RCC 7860 (cell line): ENCODE results near the gene TSC22D1.
A peak's percentile ranks its signal among the peaks of the same experiment; 100 is the strongest.
"Not testable (repeated sequence)": the region's sequence is repeated elsewhere in the genome, so short reads cannot be mapped to it uniquely, and the experiment has no call there.

Experiments
- DNase-seq: peaks from one replicate; pipeline ENCODE4 v3.0.0-alpha.2; 2015; ENCODE audit warnings: low spot score
- FAIRE-seq: peaks from 2 replicates; lab custom pipeline; 2012; peaks lifted over from hg19 to GRCh38; lab: Jason Lieb, UNC

Gene TSC22D1

DNA sequence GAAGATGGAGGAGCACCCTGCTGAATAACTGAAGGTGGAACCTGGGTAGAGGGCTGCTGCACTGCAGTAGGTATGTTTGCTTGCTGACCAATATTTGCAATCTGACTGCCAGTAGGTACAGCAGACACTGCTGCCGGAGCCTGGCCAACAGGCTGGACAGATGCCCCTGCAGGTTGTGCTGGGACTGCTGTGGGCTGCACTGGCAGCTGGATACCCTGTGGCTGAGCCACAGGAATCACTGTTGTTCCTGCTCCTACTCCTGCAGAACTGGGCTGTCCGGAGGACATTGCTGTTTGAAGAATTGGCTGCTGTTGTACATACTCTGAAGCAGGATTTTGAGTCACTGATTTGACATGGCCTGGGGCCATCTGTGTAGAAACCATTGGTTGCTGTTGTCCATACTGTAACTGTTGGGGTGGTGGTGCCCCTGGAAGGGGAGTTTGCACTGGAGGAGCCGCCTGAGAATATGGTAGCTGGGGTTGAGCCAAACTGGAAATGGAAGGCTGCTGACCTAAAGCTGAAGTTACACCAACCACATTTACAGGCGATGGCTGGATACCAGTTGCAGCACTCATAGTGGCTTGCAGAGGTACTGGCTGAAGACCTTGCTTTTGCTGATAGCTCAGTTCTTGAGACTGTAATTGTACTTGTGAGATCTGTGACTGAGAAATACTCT lies 2.2 kb downstream of the TSC22D1 start:
- no peak for FAIRE-seq
- no peak for DNase-seq

DNA sequence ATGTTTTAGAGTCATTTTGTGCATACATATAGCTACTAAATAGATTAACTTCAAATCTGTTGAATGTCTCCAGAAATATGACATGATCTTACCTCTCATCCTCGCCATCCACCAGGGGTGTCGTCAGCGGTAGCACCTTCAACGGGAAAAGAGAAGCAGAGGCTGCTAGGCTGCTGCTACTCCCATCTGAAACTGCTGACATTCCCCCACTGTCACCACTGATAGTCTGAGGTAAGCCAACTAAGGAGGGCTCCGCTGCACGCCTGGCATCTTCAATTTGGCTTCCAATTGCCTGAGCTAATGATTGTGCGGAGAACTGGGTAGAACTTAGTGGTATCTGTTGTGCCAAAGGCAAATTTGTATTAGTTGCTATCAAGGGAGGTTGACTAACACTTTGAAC lies 3.1 kb downstream of the TSC22D1 start:
- no peak for DNase-seq
- no peak for FAIRE-seq

DNA sequence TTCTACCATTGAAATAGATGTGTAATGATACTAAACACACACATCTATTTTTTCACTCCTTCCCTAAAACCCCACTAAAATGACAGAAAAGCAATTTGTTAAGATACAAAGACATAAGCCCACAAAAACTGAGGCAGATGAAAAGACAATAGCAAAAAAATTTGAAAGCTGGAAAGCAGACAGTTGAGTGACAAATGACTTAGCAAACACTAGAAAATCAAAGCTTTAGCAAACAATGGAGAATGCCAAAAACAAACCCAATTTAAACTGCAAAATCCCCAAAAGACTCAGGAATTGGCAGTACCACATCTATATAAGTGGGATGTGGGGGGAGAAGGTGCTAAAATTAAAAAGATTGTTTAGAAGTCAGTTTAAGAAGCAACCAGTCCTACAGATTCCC lies 9.5 kb downstream of the TSC22D1 start:
- DNase-seq (no peak), FAIRE-seq (no peak)

DNA sequence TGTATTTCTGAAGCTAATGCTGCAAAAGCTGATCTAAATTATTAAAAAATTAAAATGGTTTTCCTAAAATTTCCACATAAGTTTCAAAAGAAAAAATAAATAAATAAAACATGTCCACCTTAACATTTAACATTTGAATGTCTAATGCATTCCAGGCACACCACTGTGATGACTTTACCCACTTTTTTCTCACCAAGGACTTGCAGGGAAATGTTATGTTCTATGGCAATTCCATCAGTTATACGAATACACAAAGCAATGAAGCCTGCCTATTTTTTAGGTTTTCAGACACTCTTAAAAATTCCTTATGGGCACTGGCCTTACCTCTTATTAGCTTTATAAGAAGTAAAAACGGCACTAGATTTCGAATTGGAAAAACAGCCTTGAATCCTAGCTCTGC lies 10.2 kb downstream of the TSC22D1 start:
- no peak for DNase-seq
- no peak for FAIRE-seq

DNA sequence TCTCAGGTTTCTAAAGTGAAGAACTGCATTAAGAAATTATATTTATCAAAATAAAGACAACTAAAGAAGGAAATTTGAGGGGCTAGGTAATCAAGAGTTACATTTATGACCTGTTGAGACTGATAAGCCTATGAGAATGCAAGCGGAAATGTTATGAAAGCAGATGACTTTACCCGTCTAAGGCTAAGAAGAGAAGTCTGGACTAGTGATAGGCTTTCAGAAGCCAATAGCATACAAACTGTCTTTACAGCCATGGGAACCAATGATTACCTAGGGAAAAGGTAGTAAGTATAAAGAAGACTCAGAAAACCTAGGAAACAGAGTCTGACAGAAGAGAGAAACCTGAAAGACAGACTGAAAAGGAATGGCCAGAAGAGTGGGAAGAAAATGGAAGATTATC lies 11.2 kb downstream of the TSC22D1 start:
- FAIRE-seq (no peak), DNase-seq (no peak)

DNA sequence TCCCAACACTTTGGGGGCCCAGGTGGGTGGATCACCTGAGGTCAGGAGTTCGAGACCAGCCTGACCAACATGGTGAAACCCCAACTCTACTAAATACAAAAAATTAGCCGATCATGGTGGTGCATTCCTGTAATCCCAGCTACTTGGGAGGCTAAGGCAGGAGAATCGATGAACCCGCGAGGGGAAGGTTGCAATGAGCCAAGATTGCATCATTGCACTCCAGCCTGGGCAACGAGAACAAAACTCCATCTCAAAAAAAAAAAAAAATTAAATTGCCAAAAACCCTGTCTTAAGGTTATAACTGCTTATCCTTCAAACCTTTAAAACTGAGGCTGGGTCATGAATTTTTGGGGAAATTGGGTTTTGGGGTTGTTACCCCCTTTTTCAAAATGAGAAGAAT lies 13.3 kb downstream of the TSC22D1 start:
- DNase-seq, FAIRE-seq: not testable (repeated sequence)

DNA sequence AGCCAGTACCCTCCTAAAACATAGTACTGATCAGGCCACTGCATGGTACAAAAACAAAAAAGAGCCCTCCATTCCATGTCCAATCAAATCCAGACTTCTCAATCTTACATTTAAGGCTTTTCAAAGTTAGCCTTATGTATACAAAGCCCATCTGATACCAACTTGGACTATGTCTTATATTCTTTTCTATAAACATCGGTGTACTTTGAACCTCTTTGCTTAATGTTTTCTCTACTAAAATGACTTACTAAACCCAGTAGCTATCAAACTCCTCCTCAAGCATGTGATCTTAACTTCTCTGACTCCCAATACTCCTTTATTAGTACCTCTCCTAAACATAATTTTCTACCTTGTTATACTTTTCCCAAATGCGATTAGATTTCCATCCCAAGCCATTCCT lies 14.8 kb downstream of the TSC22D1 start:
- DNase-seq = no peak
- no peak for FAIRE-seq

DNA sequence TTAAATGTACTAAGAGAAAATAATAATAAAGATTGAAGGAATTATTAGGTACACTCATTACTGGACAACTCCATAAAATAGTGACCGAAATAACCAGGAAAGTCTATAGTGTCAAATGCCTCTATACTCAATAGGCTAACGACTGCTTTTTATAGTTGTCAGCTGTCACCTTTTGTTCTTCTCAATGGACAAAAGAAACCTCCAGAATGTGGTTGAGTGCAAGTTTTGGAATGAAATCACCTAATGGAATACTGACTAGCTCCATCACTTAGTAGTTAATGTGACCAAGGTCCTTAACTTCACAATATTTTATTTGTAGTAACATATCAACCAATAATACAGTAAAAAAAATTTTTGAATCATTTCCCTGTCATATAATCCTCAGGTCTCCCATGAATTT lies 18.1 kb downstream of the TSC22D1 start:
- DNase-seq (no peak), FAIRE-seq (no peak)

DNA sequence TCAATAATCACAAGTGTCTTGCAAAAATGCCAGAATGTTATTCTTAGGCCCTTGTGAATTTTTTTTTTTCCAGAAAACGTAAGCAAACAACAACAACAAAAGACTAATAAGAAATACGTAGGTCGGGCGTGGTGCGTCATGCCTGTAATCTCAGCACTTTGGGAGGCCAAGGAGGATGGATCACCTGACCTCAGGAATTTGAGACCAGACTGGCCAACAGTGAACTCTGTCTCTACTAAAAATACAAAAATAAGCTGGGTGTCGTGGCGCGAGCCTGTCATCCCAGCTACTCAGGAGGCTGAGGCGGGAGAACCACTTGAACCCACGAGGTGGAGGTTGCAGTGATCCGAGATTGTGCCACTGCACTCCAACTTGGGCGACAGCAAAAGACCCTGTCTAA lies 20.9 kb downstream of the TSC22D1 start:
- DNase-seq (no peak), FAIRE-seq (no peak)

DNA sequence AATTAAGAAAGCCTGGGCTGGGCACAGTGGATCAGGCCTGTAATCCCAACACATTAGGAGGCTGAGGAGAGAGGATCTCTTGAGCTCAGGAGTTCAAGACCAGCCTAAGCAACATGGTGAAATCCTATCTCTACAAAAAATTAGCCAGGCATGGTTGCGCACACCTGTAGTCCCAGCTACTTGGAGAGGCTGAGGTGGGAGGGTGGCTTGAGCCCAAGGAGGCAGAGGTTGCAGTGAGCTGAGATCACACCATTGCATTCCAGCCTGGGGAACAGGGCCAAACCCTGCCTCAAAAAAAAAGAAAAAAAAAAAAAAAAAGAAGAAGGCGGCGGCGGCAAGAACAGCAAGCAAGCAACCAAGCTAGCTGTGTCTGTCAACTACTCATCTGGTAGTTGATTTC lies 26.7 kb downstream of the TSC22D1 start:
- DNase-seq = no peak
- FAIRE-seq = no peak

DNA sequence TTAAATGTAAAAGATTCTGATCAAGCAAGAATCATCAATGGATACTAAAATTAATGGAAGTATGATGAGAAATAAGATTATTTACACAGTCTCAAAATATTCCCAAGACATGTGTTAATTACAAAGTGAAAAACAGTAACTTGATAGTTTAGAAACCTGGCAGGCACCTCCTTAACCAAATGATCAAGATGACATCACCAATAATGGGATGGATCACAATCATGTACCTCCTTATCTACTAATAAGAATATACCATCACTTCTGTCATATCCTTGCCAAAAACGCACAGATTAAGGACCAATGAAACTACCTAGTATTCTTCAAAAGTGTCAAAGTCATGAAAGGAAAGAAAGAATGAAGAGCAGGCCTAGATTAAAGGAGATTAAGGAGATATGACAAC lies 30.0 kb downstream of the TSC22D1 start:
- DNase-seq (no peak), FAIRE-seq (no peak)

DNA sequence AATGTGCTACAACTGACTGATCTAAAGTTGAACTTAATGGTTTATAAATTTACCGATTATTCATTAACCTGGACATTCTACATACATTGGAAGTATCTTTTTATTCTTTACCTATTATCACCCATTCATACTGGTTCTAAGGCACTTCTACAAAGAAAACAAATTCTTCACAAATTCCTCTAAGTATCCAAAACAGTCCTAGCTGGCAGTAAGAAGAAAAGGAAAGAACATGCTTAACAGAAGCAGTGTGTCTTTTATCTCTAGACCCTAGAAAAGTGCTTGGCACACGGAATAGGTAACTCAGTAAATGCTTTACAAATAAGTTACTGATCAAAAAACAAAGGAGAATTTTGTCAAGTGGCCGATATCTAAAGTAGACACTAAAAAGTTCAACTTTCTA lies 32.8 kb downstream of the TSC22D1 start:
- peak; percentile 82 for FAIRE-seq
- no peak for DNase-seq

DNA sequence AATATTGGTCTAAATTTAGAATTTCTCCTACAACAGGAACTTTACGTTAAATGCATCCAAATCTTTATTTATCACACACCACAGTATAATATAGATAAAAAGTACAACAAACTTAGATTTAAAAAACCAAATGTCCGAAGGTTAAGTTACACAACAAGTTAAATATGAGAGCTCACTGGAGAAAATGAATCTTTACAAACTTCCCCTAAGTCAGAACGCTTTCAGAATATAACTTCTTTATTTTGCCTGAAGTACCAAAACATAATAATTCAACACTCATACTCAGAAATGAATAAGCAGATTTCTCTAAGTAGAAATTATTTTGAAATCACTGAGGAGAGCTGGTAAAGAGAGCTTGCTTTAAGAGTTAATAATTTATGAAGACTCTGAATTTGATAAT lies 33.8 kb downstream of the TSC22D1 start:
- FAIRE-seq (peak; percentile 32), DNase-seq (no peak)

DNA sequence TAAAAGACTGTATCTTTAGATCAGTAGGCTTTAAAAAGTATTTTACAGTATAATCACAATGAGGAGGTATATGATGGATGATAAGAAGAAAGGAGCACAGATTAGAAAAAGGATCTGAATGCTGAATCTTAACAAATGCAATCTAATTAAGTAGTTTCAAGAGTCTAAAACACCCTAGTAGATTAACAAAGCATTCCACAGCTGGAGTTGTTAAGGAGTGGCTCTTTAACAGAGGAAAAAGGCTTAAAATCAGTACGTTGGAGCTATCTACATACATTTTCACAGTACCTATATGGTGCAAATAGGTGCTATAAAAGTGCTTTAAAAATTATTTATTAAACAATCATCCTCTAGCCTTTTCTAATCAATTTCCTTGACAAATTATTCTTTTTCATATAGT lies 34.5 kb downstream of the TSC22D1 start:
- FAIRE-seq (no peak), DNase-seq (no peak)

DNA sequence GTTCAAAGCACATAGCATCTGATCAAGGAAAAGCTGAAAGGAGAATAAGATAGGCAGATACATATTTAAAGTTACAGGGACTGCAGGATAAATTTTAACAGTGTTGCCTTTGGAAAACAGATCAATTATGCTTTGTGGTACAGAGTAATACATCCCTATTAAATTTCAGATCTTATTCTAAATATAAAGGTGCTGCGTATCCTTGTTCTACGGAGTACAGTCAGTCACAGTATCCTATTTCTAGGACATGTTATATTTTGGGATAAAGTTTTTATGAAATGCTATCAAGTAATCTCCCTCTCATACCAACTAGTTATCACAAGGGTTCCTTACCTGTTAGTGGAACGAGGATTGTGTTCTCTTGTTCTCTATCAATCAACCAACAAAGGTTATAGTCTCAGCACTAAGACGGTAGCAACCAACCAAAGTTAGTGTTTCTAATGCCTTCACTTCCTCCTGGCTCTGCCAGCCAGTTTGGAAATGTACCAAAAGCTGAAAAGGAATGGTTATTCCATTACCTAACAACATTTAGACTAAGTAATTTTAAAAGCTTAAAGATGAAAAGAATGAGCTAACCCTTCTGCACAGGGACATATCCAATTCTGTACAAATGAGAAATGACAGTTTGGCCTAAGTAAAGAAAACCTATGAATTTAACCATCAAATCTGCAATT lies 35.2 kb downstream of the TSC22D1 start:
- DNase-seq = no peak
- FAIRE-seq = no peak

DNA sequence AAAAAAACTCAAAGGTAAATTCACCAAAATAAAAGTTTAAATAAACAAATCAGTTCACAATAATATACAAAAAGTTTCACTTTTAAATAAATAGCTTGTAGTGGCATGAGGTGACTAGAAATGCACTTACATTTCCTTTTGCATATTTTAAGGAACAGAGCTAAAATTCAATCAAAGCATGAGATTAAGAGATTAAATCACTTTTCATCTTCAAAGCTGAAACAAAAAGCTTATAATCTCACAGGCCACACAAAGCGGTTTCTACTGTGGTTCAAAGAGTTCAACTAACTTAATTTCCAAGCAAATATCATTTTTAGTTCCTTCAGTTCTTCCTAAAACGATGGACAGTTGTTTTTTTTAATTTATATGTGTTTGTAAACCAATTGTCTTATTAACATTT lies 38.9 kb downstream of the TSC22D1 start:
- FAIRE-seq (peak; percentile 50), DNase-seq (no peak)

DNA sequence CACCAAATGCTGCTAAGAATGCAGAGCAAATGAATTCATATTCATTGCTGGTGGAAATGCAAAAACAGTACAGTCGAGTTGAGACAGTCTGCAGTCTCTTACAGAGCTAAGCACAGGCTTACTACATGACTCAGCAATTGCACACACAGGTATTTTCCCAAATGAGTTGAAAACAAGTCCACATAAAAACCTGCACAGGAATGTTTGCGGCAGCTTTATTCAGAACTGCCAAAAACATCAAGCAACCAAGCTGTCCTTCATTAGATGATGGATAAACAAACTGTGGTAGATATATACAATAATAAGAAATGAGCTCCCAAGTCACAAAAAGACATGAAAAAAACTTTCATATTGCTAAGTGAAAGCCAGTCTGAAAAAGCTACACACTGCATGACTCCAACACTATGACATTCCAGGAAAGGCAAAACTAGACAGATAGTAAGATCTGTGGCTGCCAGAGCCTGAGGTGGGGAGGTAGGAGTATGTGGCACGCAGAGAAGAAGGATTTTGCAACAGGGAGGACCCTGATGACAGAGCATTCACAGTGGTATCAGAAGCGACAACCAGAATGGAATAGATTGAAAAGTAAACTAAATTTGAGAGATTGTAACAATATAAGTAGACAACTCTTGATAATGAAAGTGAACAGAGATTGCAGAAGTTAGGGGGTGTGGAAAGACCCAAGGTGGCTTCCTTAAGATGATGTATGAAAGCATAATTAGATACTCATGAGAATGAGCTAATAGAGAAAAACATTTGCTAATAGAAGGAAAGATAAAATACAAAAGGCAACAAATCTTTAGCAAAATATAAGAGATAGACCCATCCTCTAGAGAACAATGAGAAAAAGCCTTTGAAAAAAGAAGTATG lies 52.7 kb downstream of the TSC22D1 start:
- peak; percentile 64 for DNase-seq
- peak; percentile 79 for FAIRE-seq

DNA sequence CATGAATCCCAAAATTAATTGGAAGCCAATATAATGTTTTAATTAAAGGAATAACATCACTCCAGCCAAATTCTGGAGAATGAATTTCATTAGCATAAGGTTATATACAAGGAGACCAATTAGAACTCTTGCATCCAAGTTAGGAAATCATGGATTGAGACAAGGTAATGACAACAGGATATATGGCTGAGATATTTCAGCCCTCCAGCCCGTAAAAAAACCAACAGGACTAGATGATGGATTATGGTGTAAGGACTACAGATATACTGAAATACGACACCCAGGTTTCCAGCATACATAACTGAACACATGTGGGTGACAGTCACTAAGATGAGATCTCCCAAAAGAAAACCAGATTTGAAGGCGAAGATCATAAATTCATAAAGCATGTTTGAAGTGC lies 56.5 kb downstream of the TSC22D1 start:
- DNase-seq = no peak
- no peak for FAIRE-seq

DNA sequence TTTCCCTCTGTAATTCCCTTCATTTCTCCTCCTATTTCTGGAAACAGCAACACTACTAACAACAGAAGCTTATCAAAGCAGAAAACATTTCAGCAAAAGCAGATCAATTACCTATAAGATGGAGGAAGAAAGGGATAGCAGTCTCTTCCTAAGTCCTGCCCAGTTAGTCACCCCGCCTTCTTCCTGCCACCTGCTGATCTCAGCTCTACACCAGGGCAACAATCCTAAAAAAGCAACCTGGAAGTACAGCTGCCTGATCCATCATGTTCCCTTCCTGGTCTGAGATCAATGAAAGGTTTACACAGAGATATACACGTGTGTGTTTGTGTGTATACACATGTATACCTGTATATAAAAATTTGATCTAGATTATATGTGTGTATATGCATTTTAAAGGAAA lies 59.4 kb downstream of the TSC22D1 start:
- no peak for FAIRE-seq
- no peak for DNase-seq

DNA sequence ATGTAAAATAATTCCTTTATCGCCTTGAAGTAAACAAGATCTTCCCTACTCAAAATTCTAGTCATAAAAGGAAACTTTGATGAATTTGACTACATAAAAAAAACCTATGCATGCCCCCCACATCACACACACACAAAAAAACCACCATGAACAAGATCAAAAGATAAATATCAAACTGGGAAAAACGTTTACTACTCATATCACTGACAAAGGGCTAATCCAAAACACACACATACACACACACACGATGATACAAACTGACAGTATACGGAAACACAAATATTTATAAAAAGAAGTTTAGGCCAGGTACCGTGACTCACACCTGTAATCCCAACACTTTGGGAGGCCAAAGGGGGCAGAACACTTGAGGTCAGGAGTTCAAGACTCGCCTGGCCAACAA lies 61.9 kb downstream of the TSC22D1 start:
- DNase-seq = no peak
- no peak for FAIRE-seq

DNA sequence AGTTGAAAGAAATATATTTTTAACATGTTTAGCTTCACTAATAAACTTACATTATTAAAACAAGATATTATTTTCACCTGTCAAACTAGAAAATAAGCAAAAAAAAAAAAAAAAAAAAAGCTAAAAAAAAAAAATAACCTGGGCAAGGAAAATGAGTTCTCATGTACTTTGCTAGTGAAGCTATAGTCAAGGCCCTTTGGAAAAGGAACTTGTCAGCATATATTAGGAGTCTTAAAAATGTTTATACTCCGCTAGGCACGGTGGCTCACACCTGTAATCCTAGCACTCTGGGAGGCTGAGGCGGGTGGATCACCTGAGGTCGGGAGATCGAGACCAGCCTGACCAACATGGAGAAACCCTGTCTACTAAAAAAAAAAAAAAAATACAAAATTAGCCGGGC lies 66.3 kb downstream of the TSC22D1 start:
- FAIRE-seq, DNase-seq: not testable (repeated sequence)

DNA sequence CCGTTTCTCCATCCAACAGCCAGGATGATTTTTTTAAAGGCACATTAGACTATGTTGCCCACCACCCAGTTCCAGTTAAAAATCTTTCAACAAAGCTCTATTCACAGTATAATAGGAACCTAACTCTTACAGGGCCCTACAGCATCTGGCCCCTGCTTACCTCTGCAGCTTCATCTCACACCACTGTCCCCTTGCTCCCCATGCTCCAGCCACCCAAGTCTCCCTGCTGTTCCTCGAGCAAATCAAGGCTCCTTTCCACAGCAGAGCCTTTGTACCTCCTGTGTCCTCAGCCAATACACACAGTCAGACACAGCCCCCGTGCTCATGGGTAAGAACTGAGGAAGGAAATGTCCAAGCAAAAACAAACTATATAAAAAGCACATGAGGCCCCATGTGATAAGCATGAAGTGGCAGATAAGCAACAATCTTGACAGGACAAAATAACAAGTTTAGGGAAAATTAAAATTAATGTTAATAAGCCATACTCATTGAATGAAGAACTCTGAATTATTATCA lies 67.5 kb downstream of the TSC22D1 start:
- DNase-seq = no peak
- no peak for FAIRE-seq
